SK-N-MC (cell line): ENCODE measurements around the gene ATP2A2.

Experiments used
- EZH2 ChIP-seq: fragments of 200-600 bp; sonication (generic); IDR thresholded peaks from one replicate; pipeline ENCODE4 v1.6.1; 2017; ENCODE audit warnings: antibody characterized with exemption
- POLR2AphosphoS5 ChIP-seq: IDR thresholded peaks from 2 replicates; pipeline ENCODE4 v1.6.1; 2012; ENCODE audit warnings: mild to moderate bottlenecking, low read depth, low read length, borderline replicate concordance

GRCh38 chr12:110347767-110348166 is 66.7 kb downstream of the ATP2A2 start:
- TF ChIP-seq POLR2AphosphoS5, result no peak
- no peak for TF ChIP-seq EZH2
